GM12878 (cell line): Measurements from ENCODE around the gene FANCM. TPM values are rescaled to one million over a fixed set of nuclear protein-coding genes. Genes with fewer than 3 reads are reported as not detected.
A peak's percentile ranks its signal among the peaks of the same experiment; 100 is the strongest.

Experiments
- ATF2 ChIP-seq: IDR thresholded peaks from 2 replicates; pipeline ENCODE4 v1.6.1; 2012; ENCODE audit warnings: low read length, inconsistent platforms
- BHLHE40 ChIP-seq, 2 experiments: fragments of 450-650 bp in 1 of 2; IDR thresholded peaks; 2 replicates each; pipeline ENCODE4 v1.6.1; 2011 to 2017; ENCODE audit warnings: low read depth in 2 of 2, borderline replicate concordance in 1 of 2, improper control_type of control experiment in 1 of 2, low read length in 1 of 2, mild to moderate bottlenecking in 1 of 2
- CBFB ChIP-seq: IDR thresholded peaks from 2 replicates; pipeline ENCODE4 v1.6.1; 2016; ENCODE audit warnings: antibody characterized with exemption, low read depth
- CREB1 ChIP-seq: IDR thresholded peaks from 2 replicates; pipeline ENCODE4 v1.6.1; 2012; ENCODE audit warnings: low read depth, mild to moderate bottlenecking, inconsistent platforms
- DPF2 ChIP-seq: fragments of 450-650 bp; IDR thresholded peaks from 2 replicates; pipeline ENCODE4 v1.6.1; 2017; ENCODE audit warnings: mild to moderate bottlenecking
- E4F1 ChIP-seq: fragments of 450-650 bp; IDR thresholded peaks from 2 replicates; pipeline ENCODE4 v1.6.1; 2018; ENCODE audit warnings: borderline replicate concordance, mild to moderate bottlenecking; ENCODE audit not compliant: partially characterized antibody
- GATAD2B ChIP-seq: fragments of 450-650 bp; conservative IDR thresholded peaks from 2 replicates; pipeline ENCODE4 v1.6.1; 2017; ENCODE audit warnings: low read depth, mild to moderate bottlenecking, moderate library complexity
- IRF3 ChIP-seq: fragments of 450-650 bp; IDR thresholded peaks from 2 replicates; pipeline ENCODE4 v1.6.1; 2014; ENCODE audit warnings: mild to moderate bottlenecking
- IRF5 ChIP-seq: fragments of 450-650 bp; IDR thresholded peaks from 2 replicates; pipeline ENCODE4 v1.6.1; 2017; ENCODE audit warnings: borderline replicate concordance
- KLF5 ChIP-seq: fragments of 450-650 bp; IDR thresholded peaks from 2 replicates; pipeline ENCODE4 v1.6.1; 2014; ENCODE audit warnings: mild to moderate bottlenecking; ENCODE audit not compliant: partially characterized antibody
- MEF2A ChIP-seq: IDR thresholded peaks from 2 replicates; pipeline ENCODE4 v1.6.1; 2011; ENCODE audit warnings: low read depth, mild to moderate bottlenecking, low read length, moderate library complexity; ENCODE audit not compliant: insufficient read depth
- MEF2B ChIP-seq: fragments of 450-650 bp; IDR thresholded peaks from 2 replicates; pipeline ENCODE4 v1.6.1; 2018; ENCODE audit warnings: mild to moderate bottlenecking, moderate library complexity; ENCODE audit not compliant: partially characterized antibody, poor library complexity, severe bottlenecking
- NKRF ChIP-seq: fragments of 450-650 bp; conservative IDR thresholded peaks from 2 replicates; pipeline ENCODE4 v1.6.1; 2017; ENCODE audit warnings: mild to moderate bottlenecking, moderate library complexity
- RAD51 ChIP-seq: fragments of 450-650 bp; IDR thresholded peaks from 2 replicates; pipeline ENCODE4 v1.6.1; 2016; ENCODE audit warnings: moderate library complexity, mild to moderate bottlenecking, inconsistent platforms
- RELA ChIP-seq: fragments of 450-650 bp; IDR thresholded peaks from 2 replicates; pipeline ENCODE4 v1.8.0; 2014; ENCODE audit warnings: borderline replicate concordance; ENCODE audit not compliant: partially characterized antibody
- TARDBP ChIP-seq: IDR thresholded peaks from 2 replicates; pipeline ENCODE4 v1.6.1; 2016; ENCODE audit warnings: borderline replicate concordance
- TBL1XR1 ChIP-seq: IDR thresholded peaks from 2 replicates; pipeline ENCODE4 v1.6.1; 2012; ENCODE audit warnings: low read depth, low read length, improper control_type of control experiment
- polyA plus RNA-seq, 11 experiments: library from polyadenylated mRNA; depleted of rRNA in 4 of 11; unstranded in 6 of 11; stranded (reverse) in 5 of 11; fragments of >200 nt; fragmentation: Nextera tagmentation in 4 of 11; fragmentation: Illumina TruSeq in 1 of 11; extraction: Ambion mirVana in 4 of 11; extraction: Trizol in 1 of 11; gene quantifications; 1 replicate in 1 of 11; 2 replicates in 10 of 11; pipeline versions ENCODE4 v1.2.1 to v1.2.3, GENCODE V29; 2011 to 2016; ENCODE audit warnings: inconsistent platforms in 2 of 11, missing spikeins in 2 of 11, low read depth in 1 of 11
- total RNA-seq, 4 experiments: library from RNA; depleted of rRNA in 3 of 4; stranded (reverse); fragments of >200 nt in 3 of 4; fragmentation: Illumina TruSeq in 1 of 4; extraction: Trizol in 1 of 4; gene quantifications; 2 replicates each; pipeline versions ENCODE4 v1.2.1 to v1.2.3, GENCODE V29; 2013 to 2021

The FANCM gene
- total and polyA plus RNA-seq, 10 of the 15 experiments (the other 5 are each of a cell fraction or from before 2014, with no cell fraction given), result 6.4 to 17.6 (median 10.6) TPM

- TF ChIP-seq ATF2 (0 out of 2 replicates have a peak, but pooled peaks have one; percentile 48), MEF2B (no peak), IRF3 (peak; percentile 80), GATAD2B (peak; percentile 86), TBL1XR1 (0 out of 2 replicates have a peak, but pooled peaks have one; percentile 25), TARDBP (0 out of 2 replicates have a peak, but pooled peaks have one; percentile 73), E4F1 (peak; percentile 92), KLF5 (peak; percentile 99), MEF2A (no peak), CREB1 (peak; percentile 79), CBFB (peak; percentile 62), NKRF (peak; percentile 78), IRF5 (no peak), RAD51 (no peak), DPF2 (peak; percentile 75; the same call in 1 of the 2 replicates), RELA (peak; percentile 91), BHLHE40 (IDR thresholded peaks at IDR 0.05; ENCODE audit: borderline replicate concordance in 1 of 2, low read depth in 2 of 2, low read length in 1 of 2) (peak; percentile 94 to 98; a peak in 3 of 4 replicates)
Observed at GRCh38 chr14:45134051-45134958, 1.4 kb upstream of the FANCM start, which contains the start of gene FKBP3 (continued).
